Smooth muscle cell (in vitro differentiated cells): Measurements from ENCODE around the gene ADGRG6. TPM values are rescaled to one million over a fixed set of nuclear protein-coding genes. Genes with fewer than 3 reads are reported as not detected.

Experiments used
- DNase-seq: peaks from one replicate; lab custom pipeline; 2025; ENCODE audit not compliant: unreplicated experiment; lab: John Stamatoyannopoulos, UW
- H2AFZ ChIP-seq: fragments of 200-600 bp; sonication (generic); 2 replicates; pipeline ENCODE4 v1.6.0; 2016; ENCODE audit warnings: antibody characterized with exemption, low read depth, mild to moderate bottlenecking
- H3F3A ChIP-seq: fragments of 200-600 bp; sonication (generic); 2 replicates; pipeline ENCODE4 v1.6.0; 2017; ENCODE audit warnings: antibody characterized with exemption, low read depth
- H3K27ac ChIP-seq: fragments of 200-600 bp; sonication (generic); 2 replicates; pipeline ENCODE4 v1.5.1; 2016; ENCODE audit warnings: low read depth, mild to moderate bottlenecking
- H3K27me3 ChIP-seq: fragments of 200-600 bp; sonication (generic); 2 replicates; pipeline ENCODE4 v1.6.1; 2016; ENCODE audit warnings: low read depth, mild to moderate bottlenecking
- H3K36me3 ChIP-seq: fragments of 200-600 bp; sonication (generic); 2 replicates; pipeline ENCODE4 v1.5.1; 2016; ENCODE audit warnings: low read depth
- H3K4me1 ChIP-seq: fragments of 200-600 bp; sonication (generic); 2 replicates; pipeline ENCODE4 v1.5.1; 2016; ENCODE audit warnings: low read depth
- H3K4me2 ChIP-seq: fragments of 200-600 bp; sonication (generic); 2 replicates; pipeline ENCODE4 v1.6.0; 2016; ENCODE audit warnings: mild to moderate bottlenecking
- H3K4me3 ChIP-seq: fragments of 200-600 bp; sonication (generic); 2 replicates; pipeline ENCODE4 v1.5.1; 2016; ENCODE audit warnings: mild to moderate bottlenecking
- H3K79me2 ChIP-seq: fragments of 200-600 bp; sonication (generic); 2 replicates; pipeline ENCODE4 v1.6.0; 2016; ENCODE audit warnings: low read depth, mild to moderate bottlenecking
- H3K9ac ChIP-seq: fragments of 200-600 bp; sonication (generic); 2 replicates; pipeline ENCODE4 v1.6.0; 2016; ENCODE audit warnings: low read depth
- H3K9me3 ChIP-seq: fragments of 200-600 bp; sonication (generic); replicated peaks from 2 replicates; pipeline ENCODE4 v1.5.1; 2016; ENCODE audit warnings: low read depth
- H4K20me1 ChIP-seq: fragments of 200-600 bp; sonication (generic); 2 replicates; pipeline ENCODE4 v1.6.0; 2016; ENCODE audit warnings: low read depth
- CTCF ChIP-seq: fragments of 200-600 bp; sonication (generic); IDR thresholded peaks from 2 replicates; pipeline ENCODE4 v1.5.1; 2017; ENCODE audit warnings: borderline replicate concordance, mild to moderate bottlenecking, antibody characterized with exemption; ENCODE audit not compliant: insufficient read depth, poor library complexity, severe bottlenecking
- WGBS: methylation state at CpG from one replicate; pipeline ENCODE4 v1.1.7; 2016; ENCODE audit warnings: low lambda C conversion rate; 5-methylcytosine and 5-hydroxymethylcytosine counted together
- polyA plus RNA-seq: library from polyadenylated mRNA; unstranded; fragments of >200 nt; fragmentation: Nextera tagmentation; extraction: Ambion mirVana; gene quantifications from 2 replicates; pipeline ENCODE4 v1.2.1, GENCODE V29; 2016
- total RNA-seq: library from RNA; depleted of rRNA; stranded (reverse); fragments of >200 nt; gene quantifications from 2 replicates; pipeline ENCODE4 v1.2.3, GENCODE V29; 2014

Gene ADGRG6
- total and polyA plus RNA-seq, 2 experiments from 2014 or later: 0.77 to 14.2 TPM

- Histone ChIP-seq H3K9ac (no peak overlapping the region), H3K79me2 (no peaks in the 10 kb centered on the region), H2AFZ (no peak overlapping the region), H4K20me1 (no peaks in the 10 kb centered on the region), H3K4me1 (peaks cover 12% of the 10 kb centered on the region), H3K4me2 (no peak overlapping the region), H3K9me3 (no peaks in the 10 kb centered on the region), H3K4me3 (no peak overlapping the region), H3K27ac (no peak overlapping the region), H3F3A (no peaks in the 10 kb centered on the region), H3K36me3 (no peaks in the 10 kb centered on the region), H3K27me3 (no peaks in the 10 kb centered on the region)
- no peak for TF ChIP-seq CTCF
- WGBS: 92% methylated on average over 1 of the region's 1 CpG
- no peak for DNase-seq
Measured at GRCh38 chr6:142409794-142410193, 108.0 kb downstream of the ADGRG6 start.

GRCh38 chr6:142411145-142411544 lies 109.3 kb downstream of the ADGRG6 start:
- H3K4me1 ChIP-seq: peaks cover 12% of the 10 kb centered on the region
- H2AFZ ChIP-seq: no peak overlapping the region
- no peak for TF ChIP-seq CTCF
- H3K4me2 ChIP-seq: no peak overlapping the region
- H3K9ac ChIP-seq: no peak overlapping the region
- WGBS: 96% methylated on average over 2 of the region's 2 CpGs
- H3K79me2 ChIP-seq: no peaks in the 10 kb centered on the region
- no peaks in the 10 kb centered on the region for H3K36me3 ChIP-seq
- no peak overlapping the region for H3K4me3 ChIP-seq
- no peaks in the 10 kb centered on the region for H3K27me3 ChIP-seq
- DNase-seq: no peak
- H3F3A ChIP-seq: no peaks in the 10 kb centered on the region
- H3K9me3 ChIP-seq: no peaks in the 10 kb centered on the region
- H4K20me1 ChIP-seq: no peaks in the 10 kb centered on the region
- H3K27ac ChIP-seq: no peak overlapping the region

GRCh38 chr6:142412241-142412640 lies 110.4 kb downstream of the ADGRG6 start:
- H3K4me1 ChIP-seq: peaks cover 16% of the 10 kb centered on the region
- TF ChIP-seq CTCF: no peak
- no peak overlapping the region for H3K4me2 ChIP-seq
- peak overlapping the region; percentile 96 for H3K27ac ChIP-seq
- H3K9me3 ChIP-seq: no peaks in the 10 kb centered on the region
- H3F3A ChIP-seq: no peaks in the 10 kb centered on the region
- no peak overlapping the region for H3K9ac ChIP-seq
- 68% methylated on average over 2 of the region's 2 CpGs for WGBS
- H3K27me3 ChIP-seq: no peaks in the 10 kb centered on the region
- DNase-seq: no peak
- H3K79me2 ChIP-seq: no peaks in the 10 kb centered on the region
- no peak overlapping the region for H3K4me3 ChIP-seq
- H4K20me1 ChIP-seq: no peaks in the 10 kb centered on the region
- no peaks in the 10 kb centered on the region for H3K36me3 ChIP-seq
- H2AFZ ChIP-seq: no peak overlapping the region

- Histone ChIP-seq H3K4me3 (no peak overlapping the region), H3K36me3 (no peaks in the 10 kb centered on the region), H3K79me2 (no peaks in the 10 kb centered on the region), H3K27me3 (no peaks in the 10 kb centered on the region), H3F3A (no peaks in the 10 kb centered on the region), H3K9me3 (no peaks in the 10 kb centered on the region), H4K20me1 (no peaks in the 10 kb centered on the region), H3K4me1 (peaks cover 16% of the 10 kb centered on the region), H2AFZ (no peak overlapping the region), H3K9ac (peak overlapping the region; percentile 59), H3K27ac (peak overlapping the region; percentile 96), H3K4me2 (peak overlapping the region; percentile 69)
- 92% methylated on average over 2 of the region's 2 CpGs for WGBS
- no peak for TF ChIP-seq CTCF
- DNase-seq: no peak
Measured at GRCh38 chr6:142412658-142413057, 110.9 kb downstream of the ADGRG6 start.
